GM23338 (cell line): ENCODE data around the gene FOXK2. TPM values are rescaled to one million over a fixed set of nuclear protein-coding genes. Genes with fewer than 3 reads are reported as not detected.
"Not testable (repeated sequence)": the region's sequence is repeated elsewhere in the genome, so short reads cannot be mapped to it uniquely, and the experiment has no call there.

Experiments
- ATAC-seq: fragments of 200-7000 bp; cut with Tn5 transposase; 3 replicates; pipeline ENCODE4 v1.9.1; 2020
- DNase-seq: peaks from one replicate; pipeline ENCODE4 v3.0.0-alpha.2; 2015; ENCODE audit warnings: low spot score
- H2AFZ ChIP-seq: fragments of 200-600 bp; sonication (generic); 2 replicates; pipeline ENCODE4 v1.8.0; 2016; ENCODE audit warnings: antibody characterized with exemption, mild to moderate bottlenecking, moderate library complexity
- H3F3A ChIP-seq: fragments of 200-600 bp; sonication (generic); replicated peaks from 2 replicates; pipeline ENCODE4 v1.8.0; 2017; ENCODE audit warnings: antibody characterized with exemption, mixed run types, low read depth
- H3K27ac ChIP-seq: fragments of 200-600 bp; sonication (generic); 2 replicates; pipeline ENCODE4 v1.6.1; 2016; ENCODE audit warnings: low read depth
- H3K27me3 ChIP-seq: fragments of 200-600 bp; sonication (generic); 2 replicates; pipeline ENCODE4 v1.8.0; 2016; ENCODE audit warnings: mild to moderate bottlenecking, mixed run types, moderate library complexity; ENCODE audit not compliant: insufficient read depth
- H3K36me3 ChIP-seq: fragments of 200-600 bp; sonication (generic); 2 replicates; pipeline ENCODE4 v1.8.0; 2016; ENCODE audit warnings: mild to moderate bottlenecking; ENCODE audit not compliant: insufficient read depth
- H3K4me1 ChIP-seq: fragments of 200-600 bp; sonication (generic); 2 replicates; pipeline ENCODE4 v1.8.0; 2016; ENCODE audit warnings: mild to moderate bottlenecking, moderate library complexity; ENCODE audit not compliant: insufficient read depth
- H3K4me2 ChIP-seq: fragments of 200-600 bp; sonication (generic); 2 replicates; pipeline ENCODE4 v1.7.1; 2017; ENCODE audit warnings: mixed run types
- H3K4me3 ChIP-seq: fragments of 200-600 bp; sonication (generic); 2 replicates; pipeline ENCODE4 v1.6.1; 2016; ENCODE audit warnings: mixed run types
- H3K79me2 ChIP-seq: fragments of 200-600 bp; sonication (generic); replicated peaks from 2 replicates; pipeline ENCODE4 v1.8.0; 2017; ENCODE audit warnings: mild to moderate bottlenecking; ENCODE audit not compliant: insufficient read depth
- H3K9me2 ChIP-seq: fragments of 200-600 bp; sonication (generic); 2 replicates; pipeline ENCODE4 v1.8.0; 2017; ENCODE audit not compliant: insufficient read depth
- H4K20me1 ChIP-seq: fragments of 200-600 bp; sonication (generic); replicated peaks from 2 replicates; pipeline ENCODE4 v1.8.0; 2017; ENCODE audit warnings: mild to moderate bottlenecking; ENCODE audit not compliant: insufficient read depth
- H3K27ac Mint-ChIP-seq: 2 replicates; pipeline ENCODE4 v1.8.0; 2020; ENCODE audit warnings: inconsistent platforms, mild to moderate bottlenecking, moderate library complexity, mixed read lengths
- H3K27me3 Mint-ChIP-seq: 3 replicates; pipeline ENCODE4 v1.8.0; 2022; ENCODE audit warnings: low read depth, mild to moderate bottlenecking, moderate library complexity, mixed read lengths, inconsistent platforms; ENCODE audit not compliant: insufficient read depth, poor library complexity
- H3K36me3 Mint-ChIP-seq: 3 replicates; pipeline ENCODE4 v1.8.0; 2021; ENCODE audit warnings: low read depth, mild to moderate bottlenecking, inconsistent platforms, moderate library complexity, mixed read lengths
- H3K4me1 Mint-ChIP-seq: 3 replicates; pipeline ENCODE4 v1.8.0; 2020; ENCODE audit warnings: mild to moderate bottlenecking, inconsistent platforms, mixed read lengths
- H3K4me3 Mint-ChIP-seq: 3 replicates; pipeline ENCODE4 v1.8.0; 2021; ENCODE audit warnings: moderate library complexity, mild to moderate bottlenecking, inconsistent platforms, mixed read lengths
- H3K9me3 Mint-ChIP-seq: 3 replicates; pipeline ENCODE4 v1.8.0; 2020; ENCODE audit warnings: moderate library complexity, mild to moderate bottlenecking, inconsistent platforms, mixed read lengths
- ZNF462 ChIP-seq: fragments of 250-450 bp; sonication (Bioruptor Pico); IDR thresholded peaks from 2 replicates; pipeline ENCODE4 v1.5.0; 2020; ENCODE audit warnings: mild to moderate bottlenecking, moderate library complexity
- polyA plus RNA-seq: library from polyadenylated mRNA; unstranded; fragments of >200 nt; fragmentation: Nextera tagmentation; extraction: Ambion mirVana; gene quantifications from 2 replicates; pipeline ENCODE4 v1.2.1, GENCODE V29; 2016
- total RNA-seq: library from RNA; depleted of rRNA; stranded (reverse); fragments of >200 nt; shearing (Covaris generic); gene quantifications from 2 replicates; pipeline ENCODE4 v1.2.3, GENCODE V29; 2014

Gene FOXK2
- total and polyA plus RNA-seq, 2 experiments from 2014 or later = 12.3 to 66.0 TPM

GRCh38 chr17:82575581-82576221 lies 56.2 kb downstream of the FOXK2 start:
- H2AFZ ChIP-seq, H3K4me3 ChIP-seq, H3K9me3 Mint-ChIP-seq, DNase-seq, H3F3A ChIP-seq, H3K27me3 ChIP-seq, H3K27me3 Mint-ChIP-seq, ATAC-seq, H3K4me2 ChIP-seq, H3K4me1 ChIP-seq, H3K27ac Mint-ChIP-seq, H3K4me1 Mint-ChIP-seq, H3K9me2 ChIP-seq, H3K4me3 Mint-ChIP-seq, H3K27ac ChIP-seq: not testable (repeated sequence)
- Histone ChIP-seq H3K79me2 (peaks cover 53% of the 10 kb centered on the region), H3K36me3 (peaks cover 41% of the 10 kb centered on the region), H4K20me1 (peaks cover 36% of the 10 kb centered on the region)
- H3K36me3 Mint-ChIP-seq = peaks cover 58% of the 10 kb centered on the region

GRCh38 chr17:82577300-82577699 lies 57.8 kb downstream of the FOXK2 start:
- H3K27ac Mint-ChIP-seq = no peak overlapping the region
- ATAC-seq (no peak), DNase-seq (no peak)
- Histone ChIP-seq H3K9me2 (no peaks in the 10 kb centered on the region), H3K36me3 (peaks cover 31% of the 10 kb centered on the region), H3K4me1 (no peaks in the 10 kb centered on the region), H3K4me3 (no peak overlapping the region), H3F3A (0 out of 2 replicates have a peak, but pooled peaks cover 3% of the 10 kb centered on the region), H3K27me3 (no peaks in the 10 kb centered on the region), H3K27ac (no peak overlapping the region), H3K79me2 (peaks cover 48% of the 10 kb centered on the region), H2AFZ (no peak overlapping the region), H3K4me2 (no peak overlapping the region), H4K20me1 (peaks cover 47% of the 10 kb centered on the region)
- H3K4me1 Mint-ChIP-seq = no peaks in the 10 kb centered on the region
- H3K4me3 Mint-ChIP-seq = no peak overlapping the region
- peaks cover 54% of the 10 kb centered on the region for H3K36me3 Mint-ChIP-seq
- peaks cover 2% of the 10 kb centered on the region for H3K27me3 Mint-ChIP-seq
- no peaks in the 10 kb centered on the region for H3K9me3 Mint-ChIP-seq
- TF ChIP-seq ZNF462 (CRISPR knock-in tag) = no peak

- not testable (repeated sequence) for DNase-seq, H3K4me3 ChIP-seq, H3K27me3 Mint-ChIP-seq, H3K27me3 ChIP-seq, H3K4me1 Mint-ChIP-seq, H3K4me2 ChIP-seq, H3K9me2 ChIP-seq, H3K4me3 Mint-ChIP-seq, H3K27ac ChIP-seq, H3K4me1 ChIP-seq, H3K27ac Mint-ChIP-seq, H2AFZ ChIP-seq, H3F3A ChIP-seq, H3K9me3 Mint-ChIP-seq, ATAC-seq
- H3K79me2 ChIP-seq = peaks cover 34% of the 10 kb centered on the region
- H3K36me3 Mint-ChIP-seq = peaks cover 59% of the 10 kb centered on the region
- H3K36me3 ChIP-seq = peaks cover 27% of the 10 kb centered on the region
- H4K20me1 ChIP-seq = peaks cover 38% of the 10 kb centered on the region
Observed at GRCh38 chr17:82579969-82580368, 60.4 kb downstream of the FOXK2 start.
